NOMO-1 (cell line): Measurements from ENCODE around the gene DGKQ.

ENCODE experiments used
- DNase-seq, 2 experiments: peaks; one replicate each; lab custom pipeline; 2025; ENCODE audit not compliant: unreplicated experiment in 2 of 2; lab: John Stamatoyannopoulos, UW

Gene DGKQ

GRCh38 chr4:996997-997374, 23.6 kb upstream of the DGKQ start:
- DNase-seq: no peak

GRCh38 chr4:996030-996996, 22.9 kb upstream of the DGKQ start:
- no peak for DNase-seq

GRCh38 chr4:995311-996026, 22.1 kb upstream of the DGKQ start:
- no peak for DNase-seq

- no peak for DNase-seq
Measured at GRCh38 chr4:993111-994029, 20.0 kb upstream of the DGKQ start, which contains the start of gene SLC26A1. Gene SLC26A1, minus strand, starts transcription at chr4:993404. Its CDS starts 1,701 bp downstream, at chr4:991703.

- no peak for DNase-seq
Measured at GRCh38 chr4:992297-993110, 19.1 kb upstream of the DGKQ start.

- DNase-seq: no peak
Measured at GRCh38 chr4:991451-992296, 18.3 kb upstream of the DGKQ start.

- no peak for DNase-seq
Measured at GRCh38 chr4:990746-991367, 17.5 kb upstream of the DGKQ start.

- DNase-seq: no peak
Measured at GRCh38 chr4:989722-990471, 16.5 kb upstream of the DGKQ start.

GRCh38 chr4:988726-989721, 15.7 kb upstream of the DGKQ start:
- DNase-seq: no peak

- no peak for DNase-seq
Measured at GRCh38 chr4:987624-988513, 14.5 kb upstream of the DGKQ start.

- peak; percentile 70 to 80 for DNase-seq
Measured at GRCh38 chr4:986879-987623, 13.7 kb upstream of the DGKQ start, which contains the start of gene IDUA. Gene IDUA, plus strand, starts transcription at chr4:987044. Its CDS starts 41 bp downstream, at chr4:987085.

- DNase-seq: no peak
Measured at GRCh38 chr4:986428-986878, 13.1 kb upstream of the DGKQ start.

- peak; percentile 35 to 61 for DNase-seq
Measured at GRCh38 chr4:985123-985830, 11.9 kb upstream of the DGKQ start.
